Sigmoid colon (tissue), 3 donors: ENCODE results near the gene CRADD.

ENCODE experiments used
- CTCF ChIP-seq, 4 experiments: fragments of 450-650 bp in 3 of 4; fragments of 200-600 bp in 1 of 4; IDR thresholded peaks; one replicate each; pipeline ENCODE4 v1.5.1; 2016 to 2019; ENCODE audit warnings: antibody characterized with exemption in 4 of 4, mild to moderate bottlenecking in 3 of 4, moderate library complexity in 2 of 4
- POLR2A ChIP-seq, 2 donors: fragments of 450-650 bp; IDR thresholded peaks; one replicate each; pipeline ENCODE4 v1.6.1; 2016; ENCODE audit warnings: antibody characterized with exemption in 2 of 2, mild to moderate bottlenecking in 2 of 2, moderate library complexity in 2 of 2

- TF ChIP-seq POLR2A (IDR thresholded peaks at IDR 0.05) (no peak), CTCF (IDR thresholded peaks at IDR 0.05) (no peak)
Measured at GRCh38 chr12:93798279-93799151, 121.3 kb downstream of the CRADD start.
